ENCODE data around the gene CTTNBP2. TPM values are rescaled to one million over a fixed set of nuclear protein-coding genes. Genes with fewer than 3 reads are reported as not detected.

The CTTNBP2 gene
- total RNA-seq, 3 donors from 2014 or later (not counting 1 experiment from before 2014, with no cell fraction given): 0.10 TPM; not detected in 2

DNA sequence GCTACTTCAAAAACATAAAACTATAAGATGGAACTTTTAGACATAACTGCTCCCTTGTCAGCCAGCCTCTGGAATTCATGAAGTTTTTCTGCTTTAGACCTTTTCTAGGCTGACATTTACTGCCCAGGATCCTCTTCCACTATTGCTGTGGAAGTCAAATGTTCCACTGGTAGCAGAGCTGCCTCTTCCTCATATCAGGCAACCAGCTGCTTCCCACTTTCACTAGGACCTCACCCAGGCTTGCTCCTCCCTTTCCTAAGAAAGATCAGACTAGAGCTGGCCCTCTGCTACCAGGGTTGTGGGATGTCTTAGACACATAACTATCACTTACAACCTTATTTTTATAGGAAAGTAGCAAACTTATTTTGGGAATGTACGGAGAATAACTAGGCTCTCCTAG, 121.5 kb downstream of the CTTNBP2 start:
- no peak for TF ChIP-seq CTCF (IDR thresholded peaks at IDR 0.05)
- H3K36me3 ChIP-seq (ENCODE audit: control insufficient read depth, insufficient read depth, low read length): no peaks in the 10 kb centered on the region
- H3K27me3 ChIP-seq (ENCODE audit: control insufficient read depth, insufficient read depth, low read length): no peaks in the 10 kb centered on the region
- Mint-ChIP-seq H3K36me3 (no peaks in the 10 kb centered on the region), H3K27ac (no peak overlapping the region), H3K27me3 (ENCODE audit: low read depth in 2 of 2) (no peaks in the 10 kb centered on the region), H3K4me1 (no peaks in the 10 kb centered on the region), H3K9me3 (no peaks in the 10 kb centered on the region), H3K4me3 (no peak overlapping the region)
- no peak overlapping the region for H3K4me3 ChIP-seq (ENCODE audit: low read length)
- H3K4me1 ChIP-seq (ENCODE audit: control insufficient read depth, insufficient read depth, low read length): no peaks in the 10 kb centered on the region
- no peaks in the 10 kb centered on the region for H3K9me3 ChIP-seq (ENCODE audit: control insufficient read depth, insufficient read depth, low read length)
- DNase-seq (no peak), ATAC-seq (no peak)
- intact Hi-C loops (cut with micrococcal nuclease): no loop called here
- H3K27ac ChIP-seq (ENCODE audit: low read length): no peak overlapping the region
- 100% methylated on average over 1 of the region's 1 CpG for WGBS (ENCODE audit: insufficient coverage)

GRCh38 chr7:117750612-117751563, 122.4 kb downstream of the CTTNBP2 start:
- Histone ChIP-seq H3K4me1 (ENCODE audit: control insufficient read depth, insufficient read depth, low read length) (no peaks in the 10 kb centered on the region), H3K4me3 (ENCODE audit: low read length) (no peak overlapping the region), H3K36me3 (ENCODE audit: control insufficient read depth, insufficient read depth, low read length) (no peaks in the 10 kb centered on the region), H3K27me3 (ENCODE audit: control insufficient read depth, insufficient read depth, low read length) (no peaks in the 10 kb centered on the region), H3K9me3 (ENCODE audit: control insufficient read depth, insufficient read depth, low read length) (no peaks in the 10 kb centered on the region), H3K27ac (ENCODE audit: low read length) (no peak overlapping the region)
- Mint-ChIP-seq H3K27ac (no peak overlapping the region), H3K9me3 (no peaks in the 10 kb centered on the region), H3K4me1 (no peaks in the 10 kb centered on the region), H3K27me3 (ENCODE audit: low read depth in 2 of 2) (no peaks in the 10 kb centered on the region), H3K4me3 (no peak overlapping the region), H3K36me3 (no peaks in the 10 kb centered on the region)
- intact Hi-C loops (cut with micrococcal nuclease): no loop called here
- DNase-seq (no peak), ATAC-seq (no peak)
- TF ChIP-seq CTCF (IDR thresholded peaks at IDR 0.05): no peak
- 86% methylated on average over 4 of the region's 8 CpGs for WGBS (ENCODE audit: insufficient coverage)

GRCh38 chr7:117741962-117742361, 131.3 kb downstream of the CTTNBP2 start:
- DNase-seq (no peak), ATAC-seq (no peak)
- Histone ChIP-seq H3K27me3 (ENCODE audit: control insufficient read depth, insufficient read depth, low read length) (no peaks in the 10 kb centered on the region), H3K36me3 (ENCODE audit: control insufficient read depth, insufficient read depth, low read length) (no peaks in the 10 kb centered on the region), H3K9me3 (ENCODE audit: control insufficient read depth, insufficient read depth, low read length) (no peaks in the 10 kb centered on the region), H3K27ac (ENCODE audit: low read length) (no peak overlapping the region), H3K4me1 (ENCODE audit: control insufficient read depth, insufficient read depth, low read length) (no peaks in the 10 kb centered on the region), H3K4me3 (ENCODE audit: low read length) (no peak overlapping the region)
- WGBS (ENCODE audit: insufficient coverage): 80% methylated on average over 4 of the region's 4 CpGs
- no peak overlapping the region for H3K4me3 Mint-ChIP-seq
- no peak for TF ChIP-seq CTCF (IDR thresholded peaks at IDR 0.05)
- no peaks in the 10 kb centered on the region for H3K27me3 Mint-ChIP-seq (ENCODE audit: low read depth in 2 of 2)
- H3K4me1 Mint-ChIP-seq: no peaks in the 10 kb centered on the region
- H3K27ac Mint-ChIP-seq: no peak overlapping the region
- intact Hi-C loops (cut with micrococcal nuclease): no loop called here
- no peaks in the 10 kb centered on the region for H3K36me3 Mint-ChIP-seq
- H3K9me3 Mint-ChIP-seq: peaks cover 2 to 4% of the 10 kb centered on the region in 2 donors

Data from natural killer cell (primary cell).